ENCODE data around the gene UVRAG.

UVRAG gene

DNA sequence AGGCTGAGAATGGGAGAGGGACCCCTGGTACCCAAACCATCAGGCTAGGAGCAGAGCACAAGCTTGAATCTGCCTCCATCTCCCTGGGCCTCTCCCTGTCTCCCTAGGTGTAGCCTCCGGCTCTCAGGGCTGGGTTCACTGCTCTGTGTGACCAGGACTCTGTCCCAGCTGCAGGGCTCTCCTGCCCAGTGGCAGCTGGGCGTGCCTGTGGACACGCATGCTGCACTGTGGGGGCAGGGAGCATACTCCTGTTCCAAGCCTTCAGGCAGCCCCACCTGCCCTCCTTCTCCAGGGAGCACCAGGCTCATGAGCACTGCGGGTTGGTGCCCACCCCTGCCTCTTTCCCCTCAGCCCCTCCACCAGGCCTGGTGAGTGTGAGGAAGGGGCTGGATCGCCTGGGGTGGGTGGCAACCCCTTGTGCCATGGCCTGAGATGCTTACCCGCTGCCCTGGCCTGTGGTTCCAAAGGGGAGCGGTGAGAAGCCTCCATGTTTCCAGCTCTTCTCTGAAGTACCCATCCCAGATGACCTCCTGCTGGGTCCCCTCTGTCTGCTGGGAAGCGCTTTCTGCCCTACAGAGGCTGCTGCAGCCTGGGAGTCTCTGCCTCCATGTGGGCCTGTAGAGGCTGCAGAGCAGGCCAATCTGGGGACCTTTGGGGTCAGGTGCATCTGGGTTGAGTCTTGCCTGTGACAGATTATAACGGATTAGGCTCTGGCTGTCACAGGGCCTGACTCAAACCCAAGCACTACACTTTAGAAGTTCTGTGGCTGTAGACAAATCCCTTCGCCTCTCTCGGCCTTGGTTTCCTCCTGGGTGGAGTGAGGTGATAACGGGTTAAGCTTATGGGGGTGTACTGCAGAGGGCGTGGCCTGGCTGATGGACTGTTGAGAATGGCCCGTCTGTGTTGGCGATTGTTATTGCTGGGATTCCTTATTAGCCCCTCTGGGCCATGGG is 347.6 kb downstream of the UVRAG start:
- DNase-seq (ENCODE audit: low read depth): no peak
- in situ Hi-C loops (cut with HindIII; ENCODE audit: low sequenced_read_pairs): loop anchor here (25.0 kb wide), 1 partner anchor 250 kb away; no protein-coding TSS in a partner anchor
- no peak overlapping the region for H3K4me3 ChIP-seq (ENCODE audit: low read depth, low read length)
- TF ChIP-seq CTCF (IDR thresholded peaks at IDR 0.05; ENCODE audit: low read depth, low read length, missing control alignments): no peak

- no peak for TF ChIP-seq CTCF (IDR thresholded peaks at IDR 0.05; ENCODE audit: low read depth, low read length, missing control alignments)
- H3K4me3 ChIP-seq (ENCODE audit: low read depth, low read length): no peak overlapping the region
- no peak for DNase-seq (ENCODE audit: low read depth)
- in situ Hi-C loops (cut with HindIII; ENCODE audit: low sequenced_read_pairs): loop anchor here (25.0 kb wide), 1 partner anchor 251 kb away; no protein-coding TSS in a partner anchor
These were observed 348.4 kb downstream of the UVRAG start for GRCh38 chr11:76163289-76163880.

- TF ChIP-seq CTCF (IDR thresholded peaks at IDR 0.05; ENCODE audit: low read depth, low read length, missing control alignments): no peak
- in situ Hi-C loops (cut with HindIII; ENCODE audit: low sequenced_read_pairs): loop anchor here (25.0 kb wide), 1 partner anchor 252 kb away; no protein-coding TSS in a partner anchor
- H3K4me3 ChIP-seq (ENCODE audit: low read depth, low read length): no peak overlapping the region
- no peak for DNase-seq (ENCODE audit: low read depth)
These were observed 349.1 kb downstream of the UVRAG start for GRCh38 chr11:76164081-76164480.

- no peak for TF ChIP-seq CTCF (IDR thresholded peaks at IDR 0.05; ENCODE audit: low read depth, low read length, missing control alignments)
- no peak overlapping the region for H3K4me3 ChIP-seq (ENCODE audit: low read depth, low read length)
- in situ Hi-C loops (cut with HindIII; ENCODE audit: low sequenced_read_pairs): loop anchor here (25.0 kb wide), 1 partner anchor 253 kb away; no protein-coding TSS in a partner anchor
- DNase-seq (ENCODE audit: low read depth): no peak
These were observed 350.1 kb downstream of the UVRAG start for GRCh38 chr11:76164861-76165751.

GRCh38 chr11:76166314-76166713 is 351.3 kb downstream of the UVRAG start:
- in situ Hi-C loops (cut with HindIII; ENCODE audit: low sequenced_read_pairs): loop anchor here (25.0 kb wide), 1 partner anchor 254 kb away; no protein-coding TSS in a partner anchor
- H3K4me3 ChIP-seq (ENCODE audit: low read depth, low read length): no peak overlapping the region
- DNase-seq (ENCODE audit: low read depth): no peak
- TF ChIP-seq CTCF (IDR thresholded peaks at IDR 0.05; ENCODE audit: low read depth, low read length, missing control alignments): no peak

- in situ Hi-C loops (cut with HindIII; ENCODE audit: low sequenced_read_pairs): loop anchor here (25.0 kb wide), 1 partner anchor 255 kb away; no protein-coding TSS in a partner anchor
- H3K4me3 ChIP-seq (ENCODE audit: low read depth, low read length): no peak overlapping the region
- TF ChIP-seq CTCF (IDR thresholded peaks at IDR 0.05; ENCODE audit: low read depth, low read length, missing control alignments): no peak
- DNase-seq (ENCODE audit: low read depth): no peak
These were observed 352.6 kb downstream of the UVRAG start for GRCh38 chr11:76167590-76167989.
